HEK293 (cell line): Measurements from ENCODE around the gene PAXX.

Source experiments
- IKZF3 ChIP-seq: fragments of 450-650 bp; IDR thresholded peaks from 2 replicates; pipeline ENCODE4 v1.5.0; 2018; ENCODE audit warnings: missing biosample characterization, mild to moderate bottlenecking, missing genetic modification characterization, moderate library complexity
- ZNF274 ChIP-seq, 2 experiments: fragments of 200-500 bp in 1 of 2; fragments of 450-650 bp in 1 of 2; sonication (Bioruptor generic) in 1 of 2; formaldehyde crosslinking in 1 of 2; IDR thresholded peaks; 2 replicates each; pipeline versions ENCODE4 v1.5.1 to v1.6.1; 2014 to 2016; ENCODE audit warnings: borderline replicate concordance in 1 of 2, inconsistent platforms in 1 of 2, low read length in 1 of 2, missing biosample characterization in 1 of 2, missing genetic modification characterization in 1 of 2
- TF ChIP-seq, protein P1 (sequence below): fragments of 450-650 bp; formaldehyde crosslinking; IDR thresholded peaks from 2 replicates; pipeline ENCODE4 v1.5.1; 2016; ENCODE audit warnings: missing biosample characterization, missing genetic modification characterization
- TF ChIP-seq, protein P2 (sequence below): fragments of 450-650 bp; formaldehyde crosslinking; IDR thresholded peaks from 2 replicates; pipeline ENCODE4 v1.5.1; 2016; ENCODE audit warnings: missing biosample characterization, missing genetic modification characterization

DNA sequence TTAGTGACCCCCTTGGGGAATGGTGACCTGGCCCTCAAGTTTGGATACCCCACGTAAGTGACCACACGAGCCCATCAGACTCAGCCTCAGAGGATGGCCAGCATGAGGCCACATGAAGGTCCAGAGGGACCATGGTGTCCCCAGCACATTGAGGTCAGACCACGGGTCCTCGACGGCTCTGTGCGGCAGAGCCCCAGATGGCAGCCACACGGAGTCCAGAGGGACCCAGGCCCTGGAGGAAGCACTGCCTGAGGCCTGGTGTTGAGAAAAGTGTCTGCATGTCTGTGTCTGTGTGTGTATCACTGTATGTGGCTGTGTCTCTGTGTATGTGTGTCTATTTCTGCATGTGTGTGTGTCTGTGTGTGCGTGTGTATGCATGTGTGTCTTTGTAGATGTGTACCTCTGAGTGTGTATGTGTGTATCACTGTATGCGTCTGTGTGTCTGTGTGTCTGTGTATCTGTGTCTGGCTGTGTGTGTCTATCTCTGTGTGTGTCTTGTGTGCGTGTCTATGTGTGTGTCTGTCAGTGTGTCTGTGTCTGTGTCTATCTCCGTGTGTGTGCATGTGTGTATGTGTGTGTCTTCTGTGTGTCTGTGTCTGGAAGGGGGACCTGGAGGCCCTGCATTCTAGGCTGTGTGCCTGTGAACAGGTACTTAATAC lies 8.4 kb upstream of the PAXX start:
- TF ChIP-seq IKZF3 (tag by site-specific recombination) (no peak), ZNF274 (IDR thresholded peaks at IDR 0.05; ENCODE audit: low read length) (no peak), ZNF274 (tag by site-specific recombination; IDR thresholded peaks at IDR 0.05; ENCODE audit: borderline replicate concordance) (no peak)
- TF ChIP-seq, protein P1, sequence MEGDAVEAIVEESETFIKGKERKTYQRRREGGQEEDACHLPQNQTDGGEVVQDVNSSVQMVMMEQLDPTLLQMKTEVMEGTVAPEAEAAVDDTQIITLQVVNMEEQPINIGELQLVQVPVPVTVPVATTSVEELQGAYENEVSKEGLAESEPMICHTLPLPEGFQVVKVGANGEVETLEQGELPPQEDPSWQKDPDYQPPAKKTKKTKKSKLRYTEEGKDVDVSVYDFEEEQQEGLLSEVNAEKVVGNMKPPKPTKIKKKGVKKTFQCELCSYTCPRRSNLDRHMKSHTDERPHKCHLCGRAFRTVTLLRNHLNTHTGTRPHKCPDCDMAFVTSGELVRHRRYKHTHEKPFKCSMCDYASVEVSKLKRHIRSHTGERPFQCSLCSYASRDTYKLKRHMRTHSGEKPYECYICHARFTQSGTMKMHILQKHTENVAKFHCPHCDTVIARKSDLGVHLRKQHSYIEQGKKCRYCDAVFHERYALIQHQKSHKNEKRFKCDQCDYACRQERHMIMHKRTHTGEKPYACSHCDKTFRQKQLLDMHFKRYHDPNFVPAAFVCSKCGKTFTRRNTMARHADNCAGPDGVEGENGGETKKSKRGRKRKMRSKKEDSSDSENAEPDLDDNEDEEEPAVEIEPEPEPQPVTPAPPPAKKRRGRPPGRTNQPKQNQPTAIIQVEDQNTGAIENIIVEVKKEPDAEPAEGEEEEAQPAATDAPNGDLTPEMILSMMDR = no peak
- TF ChIP-seq, protein P2, sequence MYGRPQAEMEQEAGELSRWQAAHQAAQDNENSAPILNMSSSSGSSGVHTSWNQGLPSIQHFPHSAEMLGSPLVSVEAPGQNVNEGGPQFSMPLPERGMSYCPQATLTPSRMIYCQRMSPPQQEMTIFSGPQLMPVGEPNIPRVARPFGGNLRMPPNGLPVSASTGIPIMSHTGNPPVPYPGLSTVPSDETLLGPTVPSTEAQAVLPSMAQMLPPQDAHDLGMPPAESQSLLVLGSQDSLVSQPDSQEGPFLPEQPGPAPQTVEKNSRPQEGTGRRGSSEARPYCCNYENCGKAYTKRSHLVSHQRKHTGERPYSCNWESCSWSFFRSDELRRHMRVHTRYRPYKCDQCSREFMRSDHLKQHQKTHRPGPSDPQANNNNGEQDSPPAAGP (tag by site-specific recombination) = no peak
